ENCODE measurements around the gene SCAMP2.

The SCAMP2 gene

DNA sequence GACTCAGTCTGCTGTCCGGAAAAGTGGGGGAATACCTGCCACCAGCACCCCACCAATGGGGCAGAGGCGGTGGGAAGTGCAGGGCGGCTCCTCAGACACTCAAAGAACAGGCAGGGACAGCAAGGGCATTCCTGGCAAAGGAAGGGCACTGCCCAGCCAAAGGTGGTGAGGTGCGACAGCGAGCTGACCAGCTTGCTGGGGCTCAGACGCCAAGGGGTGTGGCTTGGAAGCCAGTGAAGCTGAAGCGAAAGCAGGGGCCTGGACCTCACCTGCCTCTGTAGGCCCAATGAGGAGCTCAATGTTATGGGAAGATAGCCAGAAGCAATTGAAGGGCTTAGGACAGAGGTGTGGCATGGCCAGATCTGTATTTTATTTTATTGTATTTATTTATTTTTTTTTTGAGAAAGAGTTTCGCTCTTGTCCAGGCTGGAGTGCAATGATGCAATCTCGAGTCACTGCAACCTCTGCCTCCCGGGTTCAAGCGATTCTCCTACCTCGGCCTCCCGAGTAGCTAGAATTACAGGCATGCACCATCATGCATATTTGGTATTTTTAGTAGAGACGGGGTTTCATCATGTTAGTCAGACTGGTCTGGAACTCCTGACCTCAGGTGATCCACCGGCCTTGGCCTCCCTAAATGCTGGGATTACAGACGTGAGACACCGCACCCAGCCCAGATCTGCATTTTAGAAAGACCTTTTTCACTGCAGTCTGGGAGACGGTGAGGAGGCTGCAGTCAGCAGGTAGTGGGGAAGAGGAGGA, 64.9 kb downstream of the SCAMP2 start:
- no peak for TF ChIP-seq EZH2 (IDR thresholded peaks at IDR 0.05)
- TF ChIP-seq FOXP2 (optimal IDR thresholded peaks at IDR 0.05; ENCODE audit: control extremely low read depth, extremely low read length, insufficient read depth) = no peak
- no peak for TF ChIP-seq POLR2AphosphoS5 (IDR thresholded peaks at IDR 0.05; ENCODE audit: borderline replicate concordance, low read depth, low read length)
- Histone ChIP-seq H3K4me3 (no peak overlapping the region), H3K36me3 (ENCODE audit: insufficient read depth, low read length) (peaks cover 3% of the 10 kb centered on the region; the same call in 1 of the 2 replicates), H3K9me3 (ENCODE audit: low read depth, low read length) (no peaks in the 10 kb centered on the region), H3K9ac (ENCODE audit: insufficient read length) (no peak overlapping the region), H3K27ac (no peak overlapping the region)
- DNase-seq (ENCODE audit: low read depth, low spot score) = no peak

DNA sequence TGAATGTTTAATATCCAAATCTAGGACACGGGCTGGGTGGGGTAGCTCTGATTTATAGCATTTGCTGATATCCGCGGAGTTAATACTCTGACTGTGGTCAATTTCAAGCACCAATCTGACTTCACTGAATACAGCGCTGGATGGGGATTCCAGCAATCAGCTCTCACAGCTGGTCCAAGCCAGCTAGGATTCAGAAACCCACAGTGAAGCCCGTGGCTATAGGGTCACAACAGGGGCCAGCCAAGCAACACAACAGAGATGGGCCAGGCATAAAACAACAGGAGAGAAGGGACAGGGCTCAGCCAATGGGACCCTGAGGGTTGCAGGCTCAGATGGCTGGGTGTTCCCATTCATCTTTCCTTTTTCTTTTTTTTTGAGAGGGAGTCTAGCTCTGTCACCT, 65.9 kb downstream of the SCAMP2 start:
- H3K9me3 ChIP-seq (ENCODE audit: low read depth, low read length) = no peaks in the 10 kb centered on the region
- no peak overlapping the region for H3K9ac ChIP-seq (ENCODE audit: insufficient read length)
- H3K36me3 ChIP-seq (ENCODE audit: insufficient read depth, low read length) = peaks cover 5% of the 10 kb centered on the region; the same call in 1 of the 2 replicates
- no peak overlapping the region for H3K27ac ChIP-seq
- no peak for DNase-seq (ENCODE audit: low read depth, low spot score)
- H3K4me3 ChIP-seq = no peak overlapping the region
- no peak for TF ChIP-seq FOXP2 (optimal IDR thresholded peaks at IDR 0.05; ENCODE audit: control extremely low read depth, extremely low read length, insufficient read depth)
- no peak for TF ChIP-seq POLR2AphosphoS5 (IDR thresholded peaks at IDR 0.05; ENCODE audit: borderline replicate concordance, low read depth, low read length)
- no peak for TF ChIP-seq EZH2 (IDR thresholded peaks at IDR 0.05)

DNA sequence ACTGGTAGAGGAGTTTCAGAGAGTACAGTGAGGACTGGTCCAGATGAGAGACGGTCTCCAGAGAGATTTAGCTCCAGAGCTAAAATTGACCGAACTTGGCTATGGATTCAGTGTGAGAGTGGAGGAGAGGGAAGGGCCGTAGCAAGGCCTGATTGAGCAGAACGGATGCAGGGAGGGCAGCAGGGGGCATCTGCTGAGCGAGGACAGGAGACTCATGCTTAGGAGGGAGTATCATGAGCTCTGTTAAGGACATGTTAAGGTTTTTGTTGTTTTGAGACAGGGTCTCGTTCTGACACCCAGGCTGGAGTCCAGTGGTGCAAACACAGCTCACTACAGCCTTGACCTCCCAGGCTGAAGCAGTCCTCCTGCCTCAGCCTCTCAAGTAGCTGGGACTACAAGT, 68.2 kb downstream of the SCAMP2 start:
- TF ChIP-seq EZH2 (IDR thresholded peaks at IDR 0.05) (no peak), FOXP2 (optimal IDR thresholded peaks at IDR 0.05; ENCODE audit: control extremely low read depth, extremely low read length, insufficient read depth) (no peak), POLR2AphosphoS5 (IDR thresholded peaks at IDR 0.05; ENCODE audit: borderline replicate concordance, low read depth, low read length) (no peak)
- H3K9ac ChIP-seq (ENCODE audit: insufficient read length) = no peak overlapping the region
- no peak overlapping the region for H3K27ac ChIP-seq
- no peaks in the 10 kb centered on the region for H3K9me3 ChIP-seq (ENCODE audit: low read depth, low read length)
- no peak overlapping the region for H3K4me3 ChIP-seq
- peaks cover 25% of the 10 kb centered on the region; the same call in 1 of the 2 replicates for H3K36me3 ChIP-seq (ENCODE audit: insufficient read depth, low read length)
- no peak for DNase-seq (ENCODE audit: low read depth, low spot score)

DNA sequence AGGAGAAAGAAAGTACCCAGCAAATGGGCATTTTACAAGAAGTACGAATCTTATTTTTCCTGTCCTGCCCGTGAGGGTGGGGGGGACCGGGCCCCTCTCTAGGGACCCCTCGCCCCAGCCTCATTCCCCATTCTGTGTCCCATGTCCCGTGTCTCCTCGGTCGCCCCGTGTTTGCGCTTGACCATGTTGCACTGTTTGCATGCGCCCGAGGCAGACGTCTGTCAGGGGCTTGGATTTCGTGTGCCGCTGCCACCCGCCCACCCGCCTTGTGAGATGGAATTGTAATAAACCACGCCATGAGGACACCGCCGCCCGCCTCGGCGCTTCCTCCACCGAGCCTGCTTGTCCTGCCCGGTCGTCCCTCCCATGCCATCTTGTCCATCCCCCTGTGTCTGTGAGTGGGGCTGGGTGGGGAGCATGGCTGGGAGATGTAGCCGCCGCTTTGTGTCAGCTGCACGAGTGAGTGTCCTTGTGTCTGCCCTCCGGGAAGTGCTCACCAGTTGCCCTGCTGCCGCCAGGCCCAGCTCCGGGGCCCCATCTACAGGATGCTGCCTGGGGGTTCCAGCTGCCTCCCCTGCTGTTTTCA, 70.2 kb downstream of the SCAMP2 start:
- Histone ChIP-seq H3K27ac (no peak overlapping the region), H3K9me3 (ENCODE audit: low read depth, low read length) (no peaks in the 10 kb centered on the region), H3K9ac (ENCODE audit: insufficient read length) (no peak overlapping the region), H3K4me3 (no peak overlapping the region), H3K36me3 (ENCODE audit: insufficient read depth, low read length) (peaks cover 32% of the 10 kb centered on the region; the same call in 1 of the 2 replicates)
- no peak for DNase-seq (ENCODE audit: low read depth, low spot score)
- TF ChIP-seq FOXP2 (optimal IDR thresholded peaks at IDR 0.05; ENCODE audit: control extremely low read depth, extremely low read length, insufficient read depth) (no peak), EZH2 (IDR thresholded peaks at IDR 0.05) (no peak), POLR2AphosphoS5 (IDR thresholded peaks at IDR 0.05; ENCODE audit: borderline replicate concordance, low read depth, low read length) (no peak)

DNA sequence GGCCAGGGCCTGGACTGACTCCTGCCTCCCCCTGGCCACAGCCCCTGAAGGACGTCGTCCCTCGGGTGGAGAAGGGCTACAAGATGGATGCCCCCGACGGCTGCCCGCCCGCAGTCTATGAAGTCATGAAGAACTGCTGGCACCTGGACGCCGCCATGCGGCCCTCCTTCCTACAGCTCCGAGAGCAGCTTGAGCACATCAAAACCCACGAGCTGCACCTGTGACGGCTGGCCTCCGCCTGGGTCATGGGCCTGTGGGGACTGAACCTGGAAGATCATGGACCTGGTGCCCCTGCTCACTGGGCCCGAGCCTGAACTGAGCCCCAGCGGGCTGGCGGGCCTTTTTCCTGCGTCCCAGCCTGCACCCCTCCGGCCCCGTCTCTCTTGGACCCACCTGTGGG, 70.9 kb downstream of the SCAMP2 start:
- peaks cover 32% of the 10 kb centered on the region; the same call in 1 of the 2 replicates for H3K36me3 ChIP-seq (ENCODE audit: insufficient read depth, low read length)
- H3K9ac ChIP-seq (ENCODE audit: insufficient read length) = no peak overlapping the region
- DNase-seq (ENCODE audit: low read depth, low spot score) = no peak
- no peak overlapping the region for H3K4me3 ChIP-seq
- no peaks in the 10 kb centered on the region for H3K9me3 ChIP-seq (ENCODE audit: low read depth, low read length)
- TF ChIP-seq FOXP2 (optimal IDR thresholded peaks at IDR 0.05; ENCODE audit: control extremely low read depth, extremely low read length, insufficient read depth) (no peak), EZH2 (IDR thresholded peaks at IDR 0.05) (no peak), POLR2AphosphoS5 (IDR thresholded peaks at IDR 0.05; ENCODE audit: borderline replicate concordance, low read depth, low read length) (no peak)
- no peak overlapping the region for H3K27ac ChIP-seq

DNA sequence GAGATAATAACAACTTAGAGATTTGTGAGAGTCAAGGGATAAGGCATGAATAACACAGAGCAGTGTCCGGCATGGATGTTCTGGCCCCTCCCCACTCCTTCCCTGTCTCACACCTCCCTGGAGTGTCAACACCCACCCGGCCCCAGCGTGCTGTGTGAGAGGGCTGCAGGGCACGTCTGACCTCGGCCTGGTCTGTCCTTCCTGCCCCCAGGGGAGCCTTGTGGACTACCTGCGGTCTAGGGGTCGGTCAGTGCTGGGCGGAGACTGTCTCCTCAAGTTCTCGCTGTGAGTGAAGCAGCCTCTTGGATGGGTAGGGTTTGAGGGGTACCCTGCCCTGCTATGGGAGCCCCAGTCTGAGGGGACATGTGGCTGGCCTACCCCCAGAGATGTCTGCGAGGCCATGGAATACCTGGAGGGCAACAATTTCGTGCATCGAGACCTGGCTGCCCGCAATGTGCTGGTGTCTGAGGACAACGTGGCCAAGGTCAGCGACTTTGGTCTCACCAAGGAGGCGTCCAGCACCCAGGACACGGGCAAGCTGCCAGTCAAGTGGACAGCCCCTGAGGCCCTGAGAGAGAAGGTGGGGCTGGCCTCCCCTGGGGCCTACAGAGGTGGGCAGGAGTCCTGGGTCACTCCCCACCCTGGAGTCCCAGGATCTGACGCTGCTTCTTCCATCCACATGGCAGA, 71.7 kb downstream of the SCAMP2 start:
- no peak overlapping the region for H3K9ac ChIP-seq (ENCODE audit: insufficient read length)
- TF ChIP-seq FOXP2 (optimal IDR thresholded peaks at IDR 0.05; ENCODE audit: control extremely low read depth, extremely low read length, insufficient read depth) = no peak
- no peak for TF ChIP-seq EZH2 (IDR thresholded peaks at IDR 0.05)
- TF ChIP-seq POLR2AphosphoS5 (IDR thresholded peaks at IDR 0.05; ENCODE audit: borderline replicate concordance, low read depth, low read length) = 0 out of 2 replicates have a peak, but pooled peaks have one; percentile 3
- H3K9me3 ChIP-seq (ENCODE audit: low read depth, low read length) = no peaks in the 10 kb centered on the region
- no peak overlapping the region for H3K4me3 ChIP-seq
- DNase-seq (ENCODE audit: low read depth, low spot score) = no peak
- H3K27ac ChIP-seq = no peak overlapping the region
- peaks cover 32% of the 10 kb centered on the region; the same call in 1 of the 2 replicates for H3K36me3 ChIP-seq (ENCODE audit: insufficient read depth, low read length)

DNA sequence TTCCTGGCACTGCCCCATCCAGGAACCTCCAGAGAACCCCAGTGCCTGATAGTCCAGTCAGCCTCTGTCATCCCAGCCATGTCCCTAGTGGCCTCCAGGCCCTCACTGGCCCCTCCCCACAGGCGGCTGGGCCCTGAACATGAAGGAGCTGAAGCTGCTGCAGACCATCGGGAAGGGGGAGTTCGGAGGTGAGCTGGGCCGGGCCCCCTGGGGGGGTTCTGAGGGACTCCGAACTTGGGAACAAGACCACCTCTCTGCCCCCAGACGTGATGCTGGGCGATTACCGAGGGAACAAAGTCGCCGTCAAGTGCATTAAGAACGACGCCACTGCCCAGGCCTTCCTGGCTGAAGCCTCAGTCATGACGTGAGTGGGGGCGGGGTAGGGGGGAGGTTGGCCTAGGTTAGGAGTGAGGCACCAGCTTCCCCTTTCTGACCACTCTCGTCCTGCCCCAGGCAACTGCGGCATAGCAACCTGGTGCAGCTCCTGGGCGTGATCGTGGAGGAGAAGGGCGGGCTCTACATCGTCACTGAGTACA, 72.5 kb downstream of the SCAMP2 start:
- Histone ChIP-seq H3K9me3 (ENCODE audit: low read depth, low read length) (no peaks in the 10 kb centered on the region), H3K36me3 (ENCODE audit: insufficient read depth, low read length) (peaks cover 32% of the 10 kb centered on the region; the same call in 1 of the 2 replicates), H3K27ac (no peak overlapping the region), H3K9ac (ENCODE audit: insufficient read length) (no peak overlapping the region), H3K4me3 (no peak overlapping the region)
- TF ChIP-seq FOXP2 (optimal IDR thresholded peaks at IDR 0.05; ENCODE audit: control extremely low read depth, extremely low read length, insufficient read depth) = no peak
- no peak for TF ChIP-seq EZH2 (IDR thresholded peaks at IDR 0.05)
- TF ChIP-seq POLR2AphosphoS5 (IDR thresholded peaks at IDR 0.05; ENCODE audit: borderline replicate concordance, low read depth, low read length) = no peak
- DNase-seq (ENCODE audit: low read depth, low spot score) = no peak

Measured in SK-N-MC (cell line).